ENCODE results near the gene CTXN3.
"Not testable (repeated sequence)": the region's sequence is repeated elsewhere in the genome, so short reads cannot be mapped to it uniquely, and the experiment has no call there.

Gene CTXN3

GRCh38 chr5:127673117-127673800, 24.4 kb downstream of the CTXN3 start:
- TF ChIP-seq, protein P1, sequence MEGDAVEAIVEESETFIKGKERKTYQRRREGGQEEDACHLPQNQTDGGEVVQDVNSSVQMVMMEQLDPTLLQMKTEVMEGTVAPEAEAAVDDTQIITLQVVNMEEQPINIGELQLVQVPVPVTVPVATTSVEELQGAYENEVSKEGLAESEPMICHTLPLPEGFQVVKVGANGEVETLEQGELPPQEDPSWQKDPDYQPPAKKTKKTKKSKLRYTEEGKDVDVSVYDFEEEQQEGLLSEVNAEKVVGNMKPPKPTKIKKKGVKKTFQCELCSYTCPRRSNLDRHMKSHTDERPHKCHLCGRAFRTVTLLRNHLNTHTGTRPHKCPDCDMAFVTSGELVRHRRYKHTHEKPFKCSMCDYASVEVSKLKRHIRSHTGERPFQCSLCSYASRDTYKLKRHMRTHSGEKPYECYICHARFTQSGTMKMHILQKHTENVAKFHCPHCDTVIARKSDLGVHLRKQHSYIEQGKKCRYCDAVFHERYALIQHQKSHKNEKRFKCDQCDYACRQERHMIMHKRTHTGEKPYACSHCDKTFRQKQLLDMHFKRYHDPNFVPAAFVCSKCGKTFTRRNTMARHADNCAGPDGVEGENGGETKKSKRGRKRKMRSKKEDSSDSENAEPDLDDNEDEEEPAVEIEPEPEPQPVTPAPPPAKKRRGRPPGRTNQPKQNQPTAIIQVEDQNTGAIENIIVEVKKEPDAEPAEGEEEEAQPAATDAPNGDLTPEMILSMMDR (IDR thresholded peaks at IDR 0.05; ENCODE audit: insufficient read depth, low read length, missing control alignments), result no peak
- CTCF ChIA-PET, result no interaction called here

DNA sequence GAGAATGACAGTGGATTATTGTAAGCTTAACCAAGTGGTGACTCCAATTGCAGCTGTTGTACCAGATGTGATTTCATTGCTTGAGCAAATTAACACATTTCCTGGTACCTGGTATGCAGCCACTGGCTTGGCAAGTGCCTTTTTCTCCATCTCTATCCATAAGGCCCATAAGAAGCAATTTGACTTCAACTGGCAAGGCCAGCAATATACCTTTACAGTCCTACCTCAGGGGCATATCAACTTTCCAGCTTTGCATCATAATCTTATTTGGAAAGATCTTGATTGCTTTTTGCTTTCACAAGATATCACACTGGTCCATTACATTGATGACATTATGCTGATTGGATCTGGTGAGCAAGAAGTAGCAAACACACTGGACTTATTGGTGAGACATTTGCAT, 28.1 kb downstream of the CTXN3 start:
- DNase-seq (ENCODE audit: low read depth, low spot score); H3K4me3 ChIP-seq (ENCODE audit: low read depth, low read length); CTCF ChIA-PET; POLR2A ChIA-PET: not testable (repeated sequence)

More at GRCh38 chr5:127673117-127673800, 24.4 kb downstream of the CTXN3 start:
- POLR2A ChIA-PET, result no interaction called here
- no peak for DNase-seq (ENCODE audit: low read depth, low spot score)
- no peak overlapping the region for H3K4me3 ChIP-seq (ENCODE audit: low read depth, low read length)

GRCh38 chr5:127679691-127680330, 30.9 kb downstream of the CTXN3 start:
- POLR2A ChIA-PET; DNase-seq (ENCODE audit: low read depth, low spot score); H3K4me3 ChIP-seq (ENCODE audit: low read depth, low read length); CTCF ChIA-PET: not testable (repeated sequence)

GRCh38 chr5:127680595-127680994, 31.7 kb downstream of the CTXN3 start:
- TF ChIP-seq, protein P1 (IDR thresholded peaks at IDR 0.05; ENCODE audit: insufficient read depth, low read length, missing control alignments), result no peak
- DNase-seq (ENCODE audit: low read depth, low spot score), result no peak
- ChIA-PET CTCF (interaction anchor here (1.0 kb wide), 1 partner anchor 13 kb away, joined by 4 read pairs; no protein-coding TSS in a partner anchor), POLR2A (no interaction called here)
- H3K4me3 ChIP-seq (ENCODE audit: low read depth, low read length), result no peak overlapping the region

GRCh38 chr5:127683008-127683407, 34.1 kb downstream of the CTXN3 start:
- H3K4me3 ChIP-seq (ENCODE audit: low read depth, low read length), result no peak overlapping the region
- TF ChIP-seq, protein P1 (IDR thresholded peaks at IDR 0.05; ENCODE audit: insufficient read depth, low read length, missing control alignments), result no peak
- ChIA-PET CTCF (no interaction called here), POLR2A (no interaction called here)
- DNase-seq (ENCODE audit: low read depth, low spot score), result no peak

DNA sequence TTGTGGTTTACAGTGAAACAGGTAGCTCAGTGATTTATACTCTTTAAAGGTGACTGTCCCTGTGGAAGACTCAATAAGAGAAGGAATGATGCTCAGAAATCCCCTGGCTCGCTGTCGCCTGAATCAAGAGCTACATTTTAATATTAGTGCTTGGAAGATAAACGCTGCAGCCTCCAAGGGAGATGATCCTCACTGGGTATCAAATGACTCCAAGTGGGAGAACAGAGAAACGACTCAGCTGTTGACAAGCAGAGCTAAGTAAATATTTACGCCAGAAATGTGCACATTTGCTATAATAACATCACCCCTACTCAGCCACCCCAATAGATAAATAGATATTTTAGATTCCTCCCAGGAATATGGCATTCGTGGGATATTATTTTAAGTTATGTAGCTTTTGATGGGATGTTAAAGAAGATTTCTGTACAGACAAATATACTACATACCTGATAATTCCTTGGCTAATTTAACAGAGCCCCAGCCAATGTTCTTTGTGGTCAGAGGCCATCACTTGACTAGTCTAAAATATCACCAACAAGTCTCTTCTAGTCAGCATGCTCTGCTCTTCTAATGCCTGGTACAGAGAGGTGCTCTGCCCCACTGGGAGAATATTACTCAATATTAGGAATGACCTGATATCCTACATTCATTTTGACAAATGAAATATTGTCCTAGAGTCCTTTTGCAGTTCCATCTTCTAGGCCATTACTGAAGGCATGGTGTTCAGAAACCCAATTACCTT, 36.0 kb downstream of the CTXN3 start:
- TF ChIP-seq, protein P1 (IDR thresholded peaks at IDR 0.05; ENCODE audit: insufficient read depth, low read length, missing control alignments), result no peak
- no peak overlapping the region for H3K4me3 ChIP-seq (ENCODE audit: low read depth, low read length)
- CTCF ChIA-PET, result no interaction called here
- POLR2A ChIA-PET, result no interaction called here
- DNase-seq (ENCODE audit: low read depth, low spot score), result no peak

DNA sequence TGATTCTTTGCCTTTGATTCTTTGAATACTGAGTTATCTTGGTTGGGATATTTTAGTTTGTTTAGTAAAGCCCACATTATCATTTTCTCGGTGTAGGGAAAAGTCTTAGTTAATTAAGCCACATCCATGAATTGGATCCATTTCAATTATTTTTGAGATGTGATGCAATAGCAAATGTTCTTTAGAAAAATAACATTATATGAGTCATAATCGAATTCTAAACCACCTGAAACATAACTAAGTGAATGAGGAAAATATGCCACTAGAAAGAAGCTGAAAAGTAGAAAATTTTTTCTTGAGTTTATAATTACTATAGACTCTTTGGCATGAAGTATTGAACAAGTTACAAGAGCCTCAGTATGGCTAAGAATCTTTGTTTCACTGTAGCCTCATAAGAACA, 36.8 kb downstream of the CTXN3 start:
- no peak overlapping the region for H3K4me3 ChIP-seq (ENCODE audit: low read depth, low read length)
- TF ChIP-seq, protein P1 (IDR thresholded peaks at IDR 0.05; ENCODE audit: insufficient read depth, low read length, missing control alignments), result no peak
- POLR2A ChIA-PET, result no interaction called here
- no peak for DNase-seq (ENCODE audit: low read depth, low spot score)
- CTCF ChIA-PET, result no interaction called here
